Inferior parietal cortex (tissue), 1 donor: ENCODE data around the gene ZNF207.
"Not testable (repeated sequence)": the region's sequence is repeated elsewhere in the genome, so short reads cannot be mapped to it uniquely, and the experiment has no call there.

Experiments
- DNase-seq: peaks from one replicate; pipeline ENCODE4 v3.0.0-alpha.2; 2016; ENCODE audit errors: extremely low spot score

ZNF207 gene

DNA sequence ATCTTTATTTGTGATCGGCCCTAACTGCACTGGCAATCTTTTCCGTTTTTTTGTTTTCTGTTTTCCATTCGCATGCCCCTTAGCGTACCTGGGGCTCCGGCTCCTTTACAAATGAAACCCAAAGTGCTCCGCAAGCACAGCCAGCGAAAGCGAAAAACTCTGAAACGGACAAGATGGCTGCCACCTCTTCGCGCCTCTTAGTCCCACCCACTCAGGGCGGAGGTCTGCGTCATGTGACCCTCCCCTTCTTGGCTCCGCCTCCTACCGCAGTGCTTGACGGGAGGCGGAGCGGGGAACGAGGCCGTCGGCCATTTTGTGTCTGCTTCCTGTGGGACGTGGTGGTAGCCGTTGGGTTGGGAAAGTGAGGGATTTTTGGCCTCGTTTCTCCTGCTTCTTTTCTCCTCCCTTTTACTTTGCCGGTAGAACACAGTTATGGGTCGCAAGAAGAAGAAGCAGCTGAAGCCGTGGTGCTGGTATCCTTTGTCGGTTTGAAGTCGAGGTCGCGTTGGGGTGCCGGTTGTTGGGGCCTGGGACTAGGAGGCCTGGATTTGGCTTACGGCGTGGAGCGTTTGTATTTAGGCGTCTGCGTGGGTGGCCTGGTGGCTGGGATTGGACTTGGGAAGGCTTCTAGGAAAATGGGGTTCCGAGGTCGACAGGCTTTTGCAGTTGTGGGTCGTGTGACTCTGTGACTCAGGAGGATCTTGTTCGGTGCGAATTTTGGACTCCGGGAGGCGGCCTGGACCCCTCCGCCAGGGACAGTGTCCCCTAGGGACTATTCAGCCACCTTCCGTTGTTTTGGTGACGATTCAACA, at the start of gene ZNF207:
Gene ZNF207, plus strand, starts transcription at position 304 of the 812 bp plus-strand sequence. Its CDS starts 129 bp downstream, at position 433.
- peak; percentile 97 for DNase-seq

DNA sequence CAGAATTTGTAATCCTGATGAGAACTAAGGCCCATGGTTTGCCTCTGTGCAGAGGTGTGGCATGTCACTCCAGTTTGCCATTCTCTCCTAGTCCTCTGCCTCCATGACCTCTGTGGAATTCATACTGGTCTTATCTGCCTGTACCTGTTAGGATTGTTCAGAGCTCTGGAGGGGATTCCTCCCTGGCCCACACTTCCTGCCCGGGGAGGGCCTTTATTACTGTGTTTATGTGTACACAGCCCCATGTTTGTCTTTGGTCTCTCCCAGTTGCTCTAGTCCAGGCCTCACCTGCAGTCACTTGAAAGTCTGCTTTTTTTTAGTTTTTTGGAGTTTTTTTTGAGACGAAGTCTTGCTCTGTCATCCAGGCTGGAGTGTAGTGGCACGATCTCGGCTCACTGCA, 47.9 kb upstream of the ZNF207 start:
- no peak for DNase-seq

GRCh38 chr17:32302860-32303649, 46.9 kb upstream of the ZNF207 start:
- DNase-seq: no peak

DNA sequence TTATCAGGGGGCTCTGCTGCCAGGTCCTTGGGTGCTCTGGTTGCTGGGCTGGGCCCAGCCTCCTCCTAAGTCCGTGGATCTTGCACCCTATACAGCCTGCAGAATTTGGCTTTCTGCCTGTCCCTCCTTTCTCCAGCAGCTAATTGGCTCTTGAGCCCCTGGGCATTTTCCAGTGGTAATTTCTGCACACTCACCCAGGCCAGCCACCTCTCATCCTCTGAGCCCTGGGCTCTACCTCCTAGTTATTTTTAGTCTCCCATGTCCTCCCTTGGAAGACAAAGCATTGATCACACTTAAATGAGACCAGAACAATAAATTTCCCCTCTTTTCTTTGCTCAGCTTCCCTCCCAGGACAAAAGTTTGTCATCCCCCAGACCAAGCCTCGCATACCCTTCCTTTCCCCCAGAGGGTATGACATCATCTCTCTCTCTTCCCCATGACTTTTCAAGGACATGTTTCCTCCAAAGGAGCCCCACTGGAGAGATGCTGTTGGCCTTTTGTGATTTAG, 46.1 kb upstream of the ZNF207 start:
- no peak for DNase-seq

DNA sequence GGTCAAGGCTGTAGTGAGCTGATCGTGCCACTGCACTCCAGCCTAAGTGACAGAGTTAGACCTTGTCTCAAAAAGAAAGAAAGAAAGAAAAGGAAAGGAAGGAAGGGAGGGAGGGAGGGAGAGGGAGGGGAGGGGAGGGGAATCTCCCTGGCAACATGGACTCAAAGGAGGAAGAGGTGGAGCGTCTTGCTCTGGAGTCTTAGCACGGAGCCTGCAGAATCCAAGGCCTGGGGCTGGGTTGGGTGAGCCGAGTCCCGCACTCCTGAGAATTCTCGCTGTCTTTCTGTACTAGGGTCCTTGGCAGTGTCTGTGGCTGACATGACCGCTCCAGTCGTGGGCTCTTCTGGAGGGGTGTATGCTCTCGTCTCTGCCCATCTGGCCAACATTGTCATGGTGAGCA, 44.9 kb upstream of the ZNF207 start:
- no peak for DNase-seq

DNA sequence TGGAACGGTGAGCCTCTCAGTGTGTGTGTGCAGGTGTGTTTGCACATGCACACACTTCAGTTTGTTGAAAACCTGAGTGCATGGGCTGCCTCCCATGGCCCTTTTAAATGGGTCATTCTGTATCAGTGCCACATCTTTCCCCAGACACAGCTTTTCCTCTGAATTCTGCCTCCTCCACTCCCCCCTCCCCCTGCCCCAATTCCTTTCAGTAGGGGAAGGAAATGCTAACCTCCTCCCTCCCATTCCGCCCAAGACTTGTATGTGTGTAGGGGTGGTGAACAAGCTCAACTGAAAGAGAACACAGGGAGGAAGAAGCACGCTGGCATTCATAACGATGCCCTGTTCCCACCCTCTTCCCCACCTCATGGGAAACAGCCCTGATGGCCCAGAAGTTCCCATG, 42.3 kb upstream of the ZNF207 start:
- no peak for DNase-seq

- DNase-seq: peak; percentile 13
Measured at GRCh38 chr17:32311028-32311536, 38.9 kb upstream of the ZNF207 start.

GRCh38 chr17:32314636-32315035, 35.3 kb upstream of the ZNF207 start:
- DNase-seq: no peak

DNA sequence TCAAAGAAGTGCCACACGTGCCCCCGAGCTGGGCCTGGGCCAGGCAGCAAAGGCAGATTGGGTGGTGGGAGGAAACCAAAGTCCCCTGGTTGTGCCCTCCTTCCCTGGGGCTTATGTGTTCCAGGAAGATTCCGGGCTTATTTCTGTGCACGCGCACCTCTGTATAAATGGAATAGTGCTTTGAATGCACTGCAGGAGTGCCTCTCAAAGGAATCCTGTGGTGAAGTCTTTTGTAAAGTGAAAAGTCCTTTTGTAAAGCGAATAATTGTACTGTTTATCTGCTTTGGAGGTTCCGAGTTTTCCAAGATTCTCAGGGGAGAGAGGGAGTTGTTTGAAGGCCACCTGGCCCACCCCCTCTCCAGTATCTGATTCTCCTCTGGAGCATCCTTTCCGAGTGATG, 34.8 kb upstream of the ZNF207 start:
- DNase-seq: no peak

GRCh38 chr17:32316653-32317052, 33.3 kb upstream of the ZNF207 start:
- not testable (repeated sequence) for DNase-seq

DNA sequence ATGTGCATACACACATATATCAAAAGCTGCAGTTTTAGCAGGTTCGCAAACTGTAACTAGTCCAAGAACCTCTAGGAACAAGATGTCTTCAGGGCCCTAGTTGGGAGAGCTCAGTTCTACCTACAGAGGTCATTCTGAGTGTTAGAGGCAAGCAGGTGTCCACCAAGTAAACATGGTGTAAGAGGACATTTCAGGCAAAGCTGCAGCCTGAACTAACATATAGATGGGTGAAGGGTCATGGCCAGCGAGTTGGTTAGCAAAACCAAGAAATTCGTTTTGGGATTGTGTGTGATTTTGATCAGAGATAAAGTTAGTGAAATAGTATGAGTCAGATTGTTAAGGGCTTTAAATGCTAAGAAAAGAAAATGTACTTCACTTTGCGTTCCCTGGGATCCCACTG, 32.6 kb upstream of the ZNF207 start:
- DNase-seq: no peak

DNA sequence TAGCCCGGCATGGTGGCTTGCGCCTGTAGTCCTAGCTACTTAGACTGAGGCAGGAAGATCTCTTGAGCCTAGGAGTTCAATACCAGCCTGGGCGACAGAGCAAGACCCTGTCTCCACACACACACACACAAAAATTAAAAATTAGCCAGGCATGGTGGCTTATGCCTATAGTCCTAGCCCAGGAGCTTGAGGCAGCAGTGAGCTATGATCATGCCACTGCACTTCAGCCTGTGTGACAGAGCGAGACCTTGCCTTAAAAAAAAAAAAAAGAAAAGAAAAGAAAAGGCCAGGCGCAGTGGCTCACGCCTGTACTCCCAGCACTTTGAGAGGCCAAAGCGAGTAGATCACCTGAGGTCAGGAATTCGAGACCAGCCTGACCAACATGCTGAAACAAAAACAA, 31.9 kb upstream of the ZNF207 start:
- no peak for DNase-seq

GRCh38 chr17:32319548-32319905, 30.4 kb upstream of the ZNF207 start:
- DNase-seq: peak; percentile 78

DNA sequence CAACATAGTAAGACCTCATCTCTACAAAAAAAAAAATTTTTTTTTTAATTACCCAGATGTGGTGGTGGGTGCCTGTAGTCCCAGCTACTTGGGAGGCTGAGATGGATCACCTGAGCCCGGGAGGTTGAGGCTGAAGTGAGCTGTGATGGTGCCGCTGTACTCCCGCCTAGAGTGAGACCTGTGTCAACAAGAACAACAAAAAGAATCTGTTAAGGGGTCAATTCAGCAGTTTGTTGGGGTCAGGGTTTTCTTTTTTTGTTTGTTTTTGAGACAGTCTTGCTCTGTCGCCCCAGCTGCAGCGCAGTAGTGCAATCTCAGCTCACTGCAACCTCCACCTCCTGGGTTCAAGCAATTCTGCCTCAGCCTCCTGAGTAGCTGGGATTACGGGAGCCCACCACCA, 29.9 kb upstream of the ZNF207 start:
- DNase-seq: not testable (repeated sequence)

DNA sequence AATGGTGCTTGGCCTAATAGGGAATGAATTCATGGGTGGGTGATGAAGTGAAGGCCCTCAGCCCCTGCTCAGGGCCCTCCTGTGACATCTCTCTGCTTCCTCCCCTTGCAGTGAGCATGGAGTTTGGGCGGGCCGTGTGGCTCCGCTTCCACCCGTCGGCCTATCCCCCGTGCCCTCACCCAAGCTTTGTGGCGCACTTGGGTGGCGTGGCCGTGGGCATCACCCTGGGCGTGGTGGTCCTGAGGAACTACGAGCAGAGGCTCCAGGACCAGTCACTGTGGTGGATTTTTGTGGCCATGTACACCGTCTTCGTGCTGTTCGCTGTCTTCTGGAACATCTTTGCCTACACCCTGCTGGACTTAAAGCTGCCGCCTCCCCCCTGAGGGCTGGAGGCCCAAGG, 29.1 kb upstream of the ZNF207 start:
- DNase-seq: no peak

DNA sequence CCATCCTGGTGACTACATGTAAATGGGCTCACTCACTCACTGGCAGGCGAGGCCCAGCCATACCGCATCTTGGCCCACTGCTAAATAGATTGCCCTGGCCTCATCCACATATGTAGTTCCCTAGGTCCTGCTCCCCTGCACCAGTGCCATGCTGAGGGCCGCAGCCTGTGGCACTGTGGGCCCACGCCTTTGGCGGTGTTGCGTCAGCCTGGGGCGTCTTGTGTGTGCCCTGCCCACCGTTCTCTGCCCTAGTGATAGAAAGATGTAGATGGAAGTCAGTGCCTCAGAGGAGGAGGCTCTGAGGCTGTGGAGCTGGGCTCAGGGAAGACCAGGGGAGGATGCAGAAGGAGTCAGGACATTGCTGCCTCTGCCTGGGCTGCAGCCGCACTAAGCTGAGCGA, 26.9 kb upstream of the ZNF207 start:
- no peak for DNase-seq

GRCh38 chr17:32323811-32324491, 26.0 kb upstream of the ZNF207 start:
- peak; percentile 25 for DNase-seq

- no peak for DNase-seq
Measured at GRCh38 chr17:32327911-32328310, 22.0 kb upstream of the ZNF207 start.

- no peak for DNase-seq
Measured at GRCh38 chr17:32330147-32330546, 19.8 kb upstream of the ZNF207 start.

DNA sequence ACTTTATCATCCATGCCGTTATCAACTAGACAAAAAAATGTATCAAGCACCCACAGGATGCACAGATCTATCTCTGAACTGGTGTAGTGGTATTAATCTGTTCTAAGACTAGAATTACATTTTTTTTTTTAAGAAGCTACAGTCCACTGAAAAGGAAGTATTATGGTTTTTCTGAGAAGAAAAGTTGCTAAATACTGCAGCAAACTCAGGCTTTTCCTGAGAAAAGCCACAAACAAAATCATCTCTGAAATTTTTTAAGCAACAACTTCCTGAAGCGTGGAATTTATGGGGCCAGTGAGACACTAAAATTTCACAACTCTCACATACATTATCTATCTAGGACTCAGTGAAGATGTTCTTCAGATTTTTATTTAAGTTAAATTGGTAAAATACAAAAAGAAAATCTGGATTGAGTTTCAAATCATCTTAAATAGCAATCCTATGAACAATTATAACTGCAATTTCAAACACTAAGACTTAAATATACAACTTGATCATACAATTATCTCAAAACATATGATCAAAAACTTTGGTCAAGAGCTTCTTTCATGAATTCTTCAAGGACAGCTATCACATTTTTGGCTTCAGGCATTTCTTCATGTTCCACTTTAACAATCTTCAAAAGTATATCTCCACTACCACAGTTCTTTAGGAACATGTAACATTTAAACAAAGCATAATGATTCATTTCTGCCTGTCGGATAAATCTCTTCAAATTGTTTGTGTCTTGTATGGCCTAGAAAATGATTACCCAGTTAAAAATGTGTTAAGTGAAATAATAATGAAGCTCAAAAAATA, 18.5 kb upstream of the ZNF207 start:
- DNase-seq: no peak

GRCh38 chr17:32333187-32333586, 16.8 kb upstream of the ZNF207 start:
- DNase-seq: no peak
